HG03457 (cell line): ENCODE measurements around the gene HMGCS2.
"Not testable (repeated sequence)": the region's sequence is repeated elsewhere in the genome, so short reads cannot be mapped to it uniquely, and the experiment has no call there.

Experiments
- ATAC-seq: cut with Tn5 transposase; IDR thresholded peaks from one replicate; pipeline ENCODE4 v1.9.1; 2021; ENCODE audit warnings: moderate number of reproducible peaks; ENCODE audit not compliant: unreplicated experiment

The HMGCS2 gene

DNA sequence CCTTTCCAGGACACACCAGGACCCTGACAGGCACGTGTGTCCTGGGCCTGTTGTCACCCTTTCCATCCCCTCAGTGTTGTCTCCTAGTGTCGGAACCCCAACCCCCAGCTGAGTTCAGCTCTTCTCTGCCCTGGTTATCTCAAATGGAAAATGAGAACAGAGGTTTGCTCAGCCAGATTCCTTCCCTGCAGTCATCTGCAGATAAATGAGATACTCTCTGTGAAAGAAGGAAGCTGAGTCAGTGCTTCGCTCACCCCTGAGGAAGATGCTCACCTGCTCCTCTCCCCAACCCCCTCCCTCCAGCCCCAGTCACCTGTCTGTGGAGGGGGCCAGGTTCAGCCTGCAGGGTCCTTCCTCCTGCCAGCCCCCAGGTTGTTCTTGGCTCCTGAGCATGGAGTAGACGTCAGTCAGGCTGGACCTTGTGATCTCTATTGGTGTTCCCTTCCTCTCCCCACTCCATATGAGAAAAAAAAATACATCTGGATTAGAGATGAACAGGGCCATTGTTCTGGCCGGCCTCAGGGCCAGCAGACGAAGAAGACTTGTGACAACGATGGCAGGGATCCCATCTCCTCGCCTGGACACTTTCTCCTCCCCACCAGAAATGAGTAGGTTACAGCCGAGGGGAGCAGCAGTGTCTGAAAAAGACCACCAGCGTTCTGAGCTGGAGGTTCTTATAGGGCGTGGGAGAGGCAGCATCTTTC, 36.1 kb downstream of the HMGCS2 start:
- no peak for ATAC-seq

DNA sequence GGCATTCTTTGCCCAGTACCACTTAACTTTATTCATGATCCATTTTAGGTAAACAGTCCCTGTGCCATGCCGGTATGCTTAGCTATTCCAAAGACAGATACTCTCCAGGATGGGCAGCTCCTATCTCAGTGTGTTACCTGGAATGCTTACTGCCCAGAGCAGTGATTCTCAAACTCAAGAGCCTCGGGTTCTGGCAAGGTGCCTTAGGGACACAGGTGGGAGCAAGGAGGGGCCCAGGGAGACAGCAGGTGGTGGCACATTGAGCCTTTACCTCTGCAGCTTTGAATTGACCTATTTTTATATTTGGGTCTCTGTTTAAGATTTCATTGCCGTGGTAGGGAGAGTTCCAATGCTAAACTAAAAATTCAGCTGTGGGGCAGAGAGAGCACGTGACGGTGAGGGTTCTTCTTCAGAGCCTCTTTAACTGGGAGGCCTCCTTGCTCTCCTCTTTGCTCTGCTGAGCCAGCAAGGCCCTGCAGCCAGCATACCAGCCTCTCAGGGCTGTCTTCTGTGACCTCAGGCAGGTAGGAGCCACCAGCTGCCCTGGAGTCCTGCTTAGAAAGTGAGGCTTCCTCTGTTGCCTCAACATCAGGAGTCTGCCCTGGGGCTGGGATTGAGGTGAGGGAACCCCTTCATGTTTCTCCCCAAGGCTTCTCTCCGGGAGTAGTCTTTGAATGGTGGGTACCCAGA, 36.8 kb downstream of the HMGCS2 start:
- ATAC-seq: no peak

DNA sequence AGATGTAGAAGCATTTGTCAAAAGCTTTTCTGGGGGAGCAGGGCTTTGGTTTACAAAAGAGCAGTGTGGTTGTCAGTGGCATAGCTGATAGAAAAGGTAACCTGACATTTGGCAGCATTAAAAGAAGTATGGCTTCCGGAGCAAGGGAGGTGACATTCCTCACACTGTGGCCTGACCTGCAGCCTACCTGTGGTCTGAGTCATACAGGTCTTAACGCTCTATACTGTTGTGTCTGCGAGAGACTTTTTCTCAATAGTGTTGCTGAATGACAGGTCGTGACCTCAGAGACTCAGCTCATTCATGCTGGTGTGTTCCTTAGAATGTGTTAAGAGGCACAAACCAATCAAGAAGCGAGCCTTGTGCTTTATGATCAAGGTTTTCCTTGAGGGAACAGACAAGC, 37.6 kb downstream of the HMGCS2 start:
- no peak for ATAC-seq

DNA sequence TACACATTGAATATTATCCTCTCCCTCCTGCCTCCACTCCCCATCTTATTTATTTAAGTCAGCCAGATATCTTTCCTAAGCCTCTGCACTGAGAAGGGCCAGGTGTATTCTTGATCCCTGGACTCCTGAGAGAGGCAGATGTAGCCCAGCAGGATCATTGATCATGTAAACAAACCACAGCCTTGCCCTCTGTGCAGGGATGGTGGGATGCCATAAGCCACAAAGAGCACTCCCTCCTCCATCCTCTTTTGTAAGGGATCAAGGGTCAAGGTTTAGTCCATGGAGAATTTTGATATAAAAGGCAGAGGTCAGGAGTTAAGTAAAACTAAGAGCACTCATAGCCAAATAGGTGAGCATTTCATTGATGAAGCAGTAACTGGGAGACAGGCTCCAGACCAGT, 39.7 kb downstream of the HMGCS2 start:
- no peak for ATAC-seq

DNA sequence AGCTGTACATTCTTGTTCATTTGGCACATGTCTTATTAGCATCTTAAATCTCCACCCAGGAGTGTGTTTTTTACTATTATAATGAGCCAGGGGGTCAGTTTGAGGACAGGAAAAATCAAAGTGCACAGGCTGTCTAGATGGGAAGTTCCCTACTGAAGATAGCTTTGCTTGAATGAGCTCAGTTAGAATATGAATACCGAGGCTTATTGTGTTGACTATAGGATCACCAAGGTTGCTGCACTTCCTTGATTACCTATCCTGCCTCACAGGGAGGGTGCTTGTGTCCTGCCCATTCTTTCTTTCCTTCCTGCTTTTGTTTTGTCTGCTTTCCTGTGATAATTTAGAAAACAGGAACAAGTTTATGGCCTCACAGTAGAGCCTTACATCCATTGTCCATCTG, 40.7 kb downstream of the HMGCS2 start:
- ATAC-seq: no peak

DNA sequence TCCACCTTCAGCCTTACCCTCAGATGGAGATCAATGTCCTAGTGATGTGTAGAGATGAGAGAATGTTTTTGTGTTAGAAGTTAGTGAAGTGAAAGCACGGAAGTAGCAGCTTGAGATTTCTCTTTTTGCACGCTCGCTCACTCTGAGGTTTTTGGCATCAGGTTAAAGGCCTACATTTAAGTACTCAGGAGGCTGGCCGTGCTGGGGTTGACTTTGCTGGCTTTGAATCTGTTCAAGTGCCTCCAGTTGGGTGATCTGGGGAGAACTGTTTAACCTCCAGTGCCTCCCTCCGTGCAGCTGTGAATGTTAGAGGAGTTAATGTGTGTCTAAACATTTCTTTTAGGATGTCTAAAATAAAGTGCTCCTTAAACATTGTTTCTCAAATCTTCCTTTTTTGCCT, 43.1 kb downstream of the HMGCS2 start:
- ATAC-seq: no peak

DNA sequence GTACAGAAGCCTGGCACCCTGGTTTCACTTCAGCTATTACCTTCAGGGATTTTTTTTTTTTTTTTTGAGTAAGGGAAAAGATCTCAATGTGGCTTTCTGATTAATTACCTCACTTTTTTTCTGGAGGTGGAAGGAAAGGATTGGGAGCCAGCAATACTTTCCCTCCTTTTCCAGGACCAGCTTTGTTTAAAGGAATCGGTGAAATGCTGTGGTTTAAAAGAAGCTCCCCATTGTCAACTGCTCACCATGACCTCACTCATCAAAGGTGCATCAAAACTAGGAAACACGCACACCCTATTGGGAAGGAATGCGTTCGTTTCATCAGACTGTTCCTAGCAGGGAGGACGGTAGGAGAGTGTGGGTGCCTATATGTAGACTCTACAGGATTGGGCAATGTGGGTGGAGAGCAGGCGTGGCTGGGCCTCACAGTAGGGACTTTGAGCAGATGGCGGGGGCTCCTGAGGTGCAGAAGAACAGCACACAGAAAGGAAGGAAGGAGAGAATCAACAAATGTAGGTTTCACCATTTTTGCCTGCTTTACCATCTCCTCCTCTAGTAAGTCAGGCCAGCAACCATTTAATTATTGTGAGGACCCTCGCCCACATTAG, 44.0 kb downstream of the HMGCS2 start:
- no peak for ATAC-seq

DNA sequence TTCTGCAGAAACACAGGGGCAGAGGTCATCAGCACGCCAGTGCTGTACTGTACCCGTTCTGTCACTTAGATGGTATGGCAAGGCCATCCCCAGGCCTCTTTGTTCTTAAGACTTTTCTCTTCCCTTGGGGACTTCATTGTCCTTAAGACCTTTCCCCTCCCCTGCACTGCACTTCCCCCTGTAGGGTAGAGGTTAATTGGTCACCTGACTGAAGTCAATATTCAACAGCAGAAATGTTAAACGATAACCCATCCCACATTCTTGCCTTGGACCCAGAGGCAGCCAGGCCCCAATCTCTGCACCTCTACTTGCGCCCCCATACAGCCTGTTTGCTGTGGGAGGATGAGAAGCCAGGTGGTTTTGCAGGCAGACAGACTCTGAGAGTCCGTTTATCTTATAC, 46.8 kb downstream of the HMGCS2 start:
- ATAC-seq: no peak

DNA sequence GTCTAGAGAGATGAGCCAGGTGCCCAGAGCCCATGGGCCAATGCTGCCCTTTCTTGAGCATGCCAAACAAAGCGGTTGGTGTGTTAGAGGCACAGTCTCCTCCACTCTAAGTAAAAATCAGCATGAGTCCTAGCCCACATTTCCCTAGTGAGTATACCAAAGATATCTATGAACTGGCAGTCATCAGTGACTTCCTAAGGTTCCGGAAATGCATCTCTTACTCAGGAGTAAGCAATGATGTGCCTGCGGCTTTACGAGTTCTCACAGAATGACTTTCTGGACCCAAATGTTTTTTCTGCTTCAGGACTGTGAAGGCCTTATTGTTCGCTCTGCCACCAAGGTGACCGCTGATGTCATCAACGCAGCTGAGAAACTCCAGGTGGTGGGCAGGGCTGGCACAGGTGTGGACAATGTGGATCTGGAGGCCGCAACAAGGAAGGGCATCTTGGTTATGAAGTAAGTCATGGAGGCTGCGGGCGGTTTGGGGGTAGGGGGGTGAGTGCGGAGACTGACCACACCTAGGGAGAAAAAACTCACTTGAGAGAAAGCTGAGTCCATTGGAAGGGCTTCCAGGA, 47.8 kb downstream of the HMGCS2 start:
- ATAC-seq: no peak

DNA sequence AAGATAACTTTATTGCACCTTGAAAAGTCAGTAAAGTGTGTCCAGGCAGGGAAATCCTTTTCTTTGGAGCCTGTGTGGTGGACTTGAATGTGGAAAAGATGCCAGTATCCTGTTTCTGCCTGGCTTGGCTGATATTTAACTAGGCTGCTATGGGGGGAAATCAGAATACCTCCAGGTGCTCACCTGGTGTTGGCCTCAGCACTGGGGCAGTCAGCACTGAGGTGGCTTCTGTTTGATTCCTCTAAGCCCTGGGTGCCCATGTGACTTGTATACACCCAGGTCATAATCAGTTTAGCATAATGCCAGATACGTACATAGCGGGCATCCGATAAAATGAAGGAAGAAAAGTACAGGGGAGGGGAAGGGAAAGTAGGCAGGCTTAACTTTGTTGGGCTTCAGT, 49.7 kb downstream of the HMGCS2 start:
- ATAC-seq: no peak

DNA sequence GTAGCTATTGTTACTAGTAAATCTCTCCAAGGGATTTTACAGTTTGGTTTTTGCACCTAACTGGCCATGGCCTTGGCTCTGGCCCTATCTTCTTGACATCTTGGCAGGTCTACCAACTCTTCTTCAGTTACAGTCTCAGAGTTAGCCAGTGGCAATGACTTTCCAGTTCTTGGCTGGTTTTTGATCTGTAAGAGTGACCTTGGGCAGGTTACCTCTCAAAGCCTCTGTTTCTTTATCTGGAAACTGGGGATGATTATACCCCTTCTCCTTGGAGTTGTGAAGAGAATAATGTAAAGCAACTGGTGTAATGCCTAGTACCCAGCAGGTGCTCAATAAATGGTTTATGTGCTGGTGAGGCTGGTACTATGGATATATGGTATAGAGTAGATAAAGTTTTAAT, 50.3 kb downstream of the HMGCS2 start:
- no peak for ATAC-seq

DNA sequence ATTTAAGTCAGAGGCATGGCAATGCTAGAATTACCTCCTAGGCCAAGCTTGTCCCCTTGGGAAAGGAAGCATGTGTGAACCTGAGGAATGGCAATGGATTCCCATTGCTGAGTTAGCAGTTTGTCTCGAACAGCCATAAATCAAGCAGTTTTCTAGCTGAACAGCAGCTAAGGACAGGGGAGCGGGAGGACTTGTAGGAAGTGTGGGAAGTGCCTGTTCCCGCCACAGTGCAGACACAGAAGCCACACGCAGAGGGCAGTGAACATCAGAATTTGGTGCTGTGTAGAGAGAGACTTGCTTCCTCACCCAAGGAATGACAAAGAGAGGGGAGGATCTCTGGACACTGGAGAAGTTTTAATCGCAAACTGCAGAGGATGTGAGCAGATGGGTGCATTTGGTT, 53.2 kb downstream of the HMGCS2 start:
- no peak for ATAC-seq

DNA sequence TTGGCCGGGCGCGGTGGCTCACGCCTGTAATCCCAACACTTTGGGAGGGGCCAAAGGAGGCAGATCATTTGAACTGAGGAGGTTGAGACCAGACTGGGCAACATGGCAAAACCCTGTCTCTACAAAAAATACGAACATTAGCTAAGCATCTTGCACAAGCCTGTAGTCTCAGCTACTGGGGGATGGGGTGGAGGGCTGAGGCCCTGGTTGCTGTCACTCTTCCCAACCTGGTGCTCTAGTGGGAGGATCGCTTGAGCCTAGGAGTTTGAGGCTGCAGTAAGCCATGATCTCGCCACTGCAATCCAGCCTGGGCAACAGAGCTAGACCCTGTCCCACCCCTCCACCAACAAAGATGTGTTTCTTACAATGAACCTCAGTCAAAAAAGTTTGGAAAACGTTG, 54.1 kb downstream of the HMGCS2 start:
- no peak for ATAC-seq

DNA sequence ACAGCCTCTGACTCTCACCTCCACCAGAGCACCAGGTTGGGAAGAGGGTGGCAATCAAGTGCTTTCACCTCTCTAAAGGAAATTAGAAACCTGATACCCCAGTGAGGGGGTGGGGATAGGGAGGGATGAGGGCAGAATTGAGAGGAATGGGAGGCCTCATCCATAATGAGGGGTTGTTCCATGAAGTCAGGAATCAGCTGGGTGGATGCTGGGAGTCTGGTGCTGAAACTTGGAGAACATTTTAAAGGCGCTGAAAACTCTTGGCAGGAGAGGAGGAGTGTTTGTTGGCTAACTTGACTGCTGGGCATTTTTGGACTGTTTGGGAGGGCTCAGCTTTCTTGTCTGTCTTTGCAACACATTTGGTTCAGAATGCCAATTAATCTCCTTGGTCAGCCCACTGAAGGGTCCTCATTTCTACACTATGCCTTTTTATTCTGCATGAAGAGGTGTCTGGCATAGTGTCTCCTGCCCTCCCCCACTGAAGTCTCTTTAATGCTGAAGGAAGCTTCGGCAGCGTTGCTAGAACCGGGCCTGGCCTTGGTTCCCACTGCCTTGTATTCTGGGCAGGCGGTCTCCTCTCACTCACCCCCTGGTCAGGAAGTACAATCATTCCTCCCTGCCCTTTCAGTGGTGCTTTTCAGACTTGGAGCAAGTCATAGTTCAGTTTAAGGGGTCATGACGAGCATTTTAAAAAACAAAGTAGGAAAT, 54.8 kb downstream of the HMGCS2 start:
- ATAC-seq: no peak

DNA sequence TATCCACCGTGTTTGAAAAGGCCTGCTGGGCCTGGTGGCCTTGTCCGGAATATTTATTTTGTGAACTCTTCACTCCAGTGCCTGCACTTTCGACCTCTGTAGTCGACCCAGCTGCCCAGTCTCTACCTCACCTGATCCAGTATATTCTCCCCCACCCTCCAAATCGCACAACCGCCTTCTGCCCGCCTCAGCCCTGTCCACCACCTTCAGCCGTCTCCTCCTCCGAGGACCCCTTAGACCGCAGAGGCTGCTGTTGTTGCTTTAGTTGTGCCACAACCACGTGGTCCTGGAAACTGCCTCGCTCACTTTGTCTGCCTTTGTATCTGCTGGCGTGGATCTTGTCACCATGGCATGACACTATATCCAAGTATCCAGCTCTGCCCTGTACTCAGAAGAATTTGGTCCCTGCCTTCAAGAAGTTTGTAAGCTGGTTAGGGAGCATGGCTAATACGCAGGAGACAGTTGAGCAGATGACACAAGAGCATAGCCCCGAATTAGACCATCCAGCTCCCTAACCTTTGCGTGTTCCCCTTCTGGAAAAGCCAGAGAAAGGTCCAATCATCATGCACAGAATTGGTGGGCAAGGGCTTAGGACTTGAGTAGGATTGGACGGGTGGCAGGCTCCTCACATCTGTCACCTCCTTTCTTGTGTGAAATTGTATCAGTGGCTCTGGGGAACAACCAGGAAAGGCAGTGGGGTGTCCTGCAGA, 55.5 kb downstream of the HMGCS2 start:
- ATAC-seq: no peak

DNA sequence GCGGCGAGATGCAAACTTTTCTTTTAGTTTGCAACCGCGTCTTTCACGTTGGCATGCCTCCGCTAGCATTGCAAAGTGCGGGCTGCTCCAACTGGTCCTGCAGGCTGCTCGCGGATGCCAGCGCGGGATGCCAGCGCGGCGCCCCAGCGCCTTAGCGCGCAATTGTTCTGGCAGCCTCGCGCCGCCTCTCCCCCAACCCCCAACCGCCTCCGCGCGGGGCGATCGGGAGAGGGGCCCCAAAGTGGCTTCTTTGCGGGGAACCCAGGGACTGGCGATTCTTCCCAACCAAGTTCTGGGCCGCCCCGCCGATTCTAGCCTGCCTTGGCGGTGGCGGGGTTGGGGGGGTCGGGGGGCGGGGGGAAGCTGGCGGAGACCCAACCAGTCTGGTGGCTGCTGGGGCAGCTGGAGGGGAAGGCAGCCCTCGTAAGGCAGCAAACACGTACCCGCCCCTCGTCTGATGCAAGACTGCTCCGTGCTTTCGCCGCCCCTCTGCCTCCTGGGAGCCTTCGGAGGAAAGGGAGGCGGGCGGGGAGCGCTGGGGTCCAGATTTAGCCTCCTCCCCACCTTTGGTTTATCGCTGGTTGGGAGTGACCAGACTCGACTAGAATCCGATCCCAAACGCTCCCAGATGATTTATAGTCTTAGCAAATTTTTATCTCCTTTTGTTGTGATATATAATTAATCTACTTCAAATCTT, 56.2 kb downstream of the HMGCS2 start:
- no peak for ATAC-seq

DNA sequence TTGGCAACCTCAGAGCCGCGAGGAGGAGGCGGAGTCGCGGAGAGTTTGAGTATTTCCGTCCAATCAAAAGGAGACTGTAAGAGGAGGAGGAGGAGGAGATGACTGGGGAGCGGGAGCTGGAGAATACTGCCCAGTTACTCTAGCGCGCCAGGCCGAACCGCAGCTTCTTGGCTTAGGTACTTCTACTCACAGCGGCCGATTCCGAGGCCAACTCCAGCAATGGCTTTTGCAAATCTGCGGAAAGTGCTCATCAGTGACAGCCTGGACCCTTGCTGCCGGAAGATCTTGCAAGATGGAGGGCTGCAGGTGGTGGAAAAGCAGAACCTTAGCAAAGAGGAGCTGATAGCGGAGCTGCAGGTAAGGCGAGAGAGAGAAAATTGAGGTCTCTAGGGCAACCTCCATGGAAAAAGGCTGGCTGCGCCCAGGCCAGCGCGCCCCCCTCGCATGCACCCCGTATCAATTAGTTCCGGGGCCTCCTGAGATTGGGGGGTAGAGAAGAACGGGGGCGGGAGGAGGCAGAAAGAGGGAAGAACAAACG, 56.8 kb downstream of the HMGCS2 start, which contains the start of gene PHGDH:
PHGDH (plus strand) TSS at position 131 of the 538 bp plus-strand sequence; CDS start at position 220, 89 bp downstream.
- no peak for ATAC-seq

DNA sequence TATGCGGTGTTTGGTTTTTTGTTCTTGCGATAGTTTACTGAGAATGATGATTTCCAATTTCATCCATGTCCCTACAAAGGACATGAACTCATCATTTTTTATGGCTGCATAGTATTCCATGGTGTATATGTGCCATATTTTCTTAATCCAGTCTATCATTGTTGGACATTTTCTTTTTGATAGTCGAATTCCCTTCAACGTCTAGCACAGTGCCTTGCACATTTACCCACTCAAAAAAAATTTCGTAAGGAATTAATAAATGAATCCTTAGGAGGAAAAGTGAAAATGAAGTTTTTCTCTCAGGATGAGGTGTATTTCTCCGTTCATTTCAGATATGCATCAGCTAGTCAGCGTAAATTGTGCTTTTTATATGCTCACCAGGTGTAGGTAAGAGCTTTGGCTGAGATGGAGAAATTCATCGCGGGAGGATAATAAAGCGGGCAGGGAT, 57.3 kb downstream of the HMGCS2 start:
- not testable (repeated sequence) for ATAC-seq

DNA sequence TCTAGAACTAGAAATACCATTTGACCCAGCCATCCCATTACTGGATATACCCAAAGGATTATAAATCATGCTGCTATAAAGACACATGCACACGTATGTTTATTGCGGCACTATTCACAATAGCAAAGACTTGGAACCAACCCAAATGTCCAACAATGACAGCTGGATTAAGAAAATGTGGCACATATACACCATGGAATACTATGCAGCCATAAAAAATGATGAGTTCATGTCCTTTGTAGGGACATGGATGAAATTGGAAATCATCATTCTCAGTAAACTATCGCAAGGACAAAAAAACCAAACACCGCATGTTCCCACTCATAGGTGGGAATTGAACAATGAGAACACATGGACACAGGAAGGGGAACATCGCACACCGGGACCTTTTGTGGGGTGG, 62.1 kb downstream of the HMGCS2 start:
- not testable (repeated sequence) for ATAC-seq
